ENCODE data around the gene ANO1. TPM values are rescaled to one million over a fixed set of nuclear protein-coding genes. Genes with fewer than 3 reads are reported as not detected.

Gene ANO1
- total RNA-seq, 2 donors from 2014 or later = 7.3 to 23.1 TPM

GRCh38 chr11:70107191-70107590, 29.1 kb downstream of the ANO1 start:
- no peaks in the 10 kb centered on the region for H3K36me3 ChIP-seq (replicated peaks in 1 of 2; ENCODE audit: insufficient read depth in 1 of 2, low read depth in 2 of 2)
- intact Hi-C loops (cut with DNase I) = no loop called here

GRCh38 chr11:70107756-70108155, 29.6 kb downstream of the ANO1 start:
- TF ChIP-seq CTCF (IDR thresholded peaks at IDR 0.05) (no peak), POLR2A (IDR thresholded peaks at IDR 0.05) (no peak)
- peaks cover 11% of the 10 kb centered on the region for H3K4me1 ChIP-seq
- WGBS, 2 donors = 36 to 70% methylated on average over 5 to 11 of the region's 11 CpGs
- H3K27ac ChIP-seq = no peak overlapping the region
- ATAC-seq = no peak
- no peaks in the 10 kb centered on the region for H3K9me3 ChIP-seq
- intact Hi-C loops (cut with DNase I) = no loop called here
- no peak overlapping the region for H3K4me3 ChIP-seq
- H3K36me3 ChIP-seq (replicated peaks in 1 of 2; ENCODE audit: insufficient read depth in 1 of 2, low read depth in 2 of 2) = no peaks in the 10 kb centered on the region
- no peak for DNase-seq
- no peaks in the 10 kb centered on the region for H3K27me3 ChIP-seq

More at GRCh38 chr11:70107191-70107590, 29.1 kb downstream of the ANO1 start:
- DNase-seq (no peak), ATAC-seq (no peak)
- TF ChIP-seq POLR2A (IDR thresholded peaks at IDR 0.05) = no peak
- no peak for TF ChIP-seq CTCF (IDR thresholded peaks at IDR 0.05)
- 58 to 70% methylated on average over 5 to 9 of the region's 9 CpGs for WGBS, 2 donors
- Histone ChIP-seq H3K27me3 (no peaks in the 10 kb centered on the region), H3K27ac (no peak overlapping the region), H3K9me3 (no peaks in the 10 kb centered on the region), H3K4me1 (peaks cover 10% of the 10 kb centered on the region), H3K4me3 (no peak overlapping the region)

GRCh38 chr11:70108250-70108649, 30.1 kb downstream of the ANO1 start:
- TF ChIP-seq POLR2A (IDR thresholded peaks at IDR 0.05) (no peak), CTCF (IDR thresholded peaks at IDR 0.05) (no peak)
- Histone ChIP-seq H3K4me1 (peaks cover 11% of the 10 kb centered on the region), H3K4me3 (no peak overlapping the region), H3K9me3 (no peaks in the 10 kb centered on the region), H3K27ac (no peak overlapping the region), H3K27me3 (no peaks in the 10 kb centered on the region), H3K36me3 (replicated peaks in 1 of 2; ENCODE audit: insufficient read depth in 1 of 2, low read depth in 2 of 2) (no peaks in the 10 kb centered on the region)
- DNase-seq = no peak
- intact Hi-C loops (cut with DNase I) = no loop called here
- no peak for ATAC-seq
- WGBS, 2 donors = 43 to 70% methylated on average over 8 to 11 of the region's 11 CpGs

GRCh38 chr11:70109006-70109405, 30.9 kb downstream of the ANO1 start:
- ATAC-seq (peak; percentile 8), DNase-seq (peak in 2 of 4 donors; percentile 20 to 23)
- Histone ChIP-seq H3K36me3 (replicated peaks in 1 of 2; ENCODE audit: insufficient read depth in 1 of 2, low read depth in 2 of 2) (no peaks in the 10 kb centered on the region), H3K27me3 (no peaks in the 10 kb centered on the region), H3K27ac (no peak overlapping the region), H3K4me1 (peaks cover 11% of the 10 kb centered on the region), H3K4me3 (no peak overlapping the region), H3K9me3 (no peaks in the 10 kb centered on the region)
- TF ChIP-seq CTCF (IDR thresholded peaks at IDR 0.05) (no peak), POLR2A (IDR thresholded peaks at IDR 0.05) (no peak)
- intact Hi-C loops (cut with DNase I) = no loop called here
- WGBS, 2 donors = 64 to 73% methylated on average over 7 of the region's 7 CpGs

GRCh38 chr11:70109903-70110302, 31.8 kb downstream of the ANO1 start:
- TF ChIP-seq CTCF (IDR thresholded peaks at IDR 0.05) = no peak
- DNase-seq (no peak), ATAC-seq (no peak)
- Histone ChIP-seq H3K27ac (no peak overlapping the region), H3K4me1 (peaks cover 11% of the 10 kb centered on the region), H3K9me3 (no peaks in the 10 kb centered on the region), H3K36me3 (replicated peaks in 1 of 2; ENCODE audit: insufficient read depth in 1 of 2, low read depth in 2 of 2) (no peaks in the 10 kb centered on the region), H3K4me3 (no peak overlapping the region), H3K27me3 (no peaks in the 10 kb centered on the region)
- intact Hi-C loops (cut with DNase I) = no loop called here
- WGBS, 2 donors = 85 to 97% methylated on average over 3 to 6 of the region's 6 CpGs
